Osteoblast (primary cell): Measurements from ENCODE around the gene C9orf78. TPM values are rescaled to one million over a fixed set of nuclear protein-coding genes. Genes with fewer than 3 reads are reported as not detected.

ENCODE experiments used
- DNase-seq: peaks from one replicate; pipeline ENCODE4 v3.0.0; 2011; ENCODE audit warnings: low spot score, mixed read lengths; ENCODE audit not compliant: insufficient read length; ENCODE audit errors: missing footprints
- H2AFZ ChIP-seq: 2 replicates; pipeline ENCODE4 v1.6.0; 2011; ENCODE audit warnings: mild to moderate bottlenecking, low read length
- H3K27ac ChIP-seq: 2 replicates; pipeline ENCODE4 v1.5.1; 2011; ENCODE audit warnings: mild to moderate bottlenecking, low read depth, low read length, moderate library complexity
- H3K27me3 ChIP-seq: 2 replicates; pipeline ENCODE4 v1.6.0; 2012; ENCODE audit warnings: mild to moderate bottlenecking, control low read depth, inconsistent platforms, low read length, moderate library complexity; ENCODE audit not compliant: insufficient read depth
- H3K36me3 ChIP-seq: 2 replicates; pipeline ENCODE4 v1.5.1; 2011; ENCODE audit warnings: mild to moderate bottlenecking, low read length, control low read depth, moderate library complexity; ENCODE audit not compliant: insufficient read depth
- H3K4me1 ChIP-seq: 2 replicates; pipeline ENCODE4 v1.5.1; 2011; ENCODE audit warnings: mild to moderate bottlenecking, low read length, control low read depth, moderate library complexity; ENCODE audit not compliant: insufficient read depth
- H3K4me2 ChIP-seq: 2 replicates; pipeline ENCODE4 v1.6.0; 2011; ENCODE audit warnings: mild to moderate bottlenecking, low read length; ENCODE audit not compliant: insufficient read depth
- H3K4me3 ChIP-seq: fragments of 200-600 bp; sonication (generic); 3 replicates; pipeline ENCODE4 v1.5.1; 2012; ENCODE audit warnings: mild to moderate bottlenecking, low read length, inconsistent platforms; ENCODE audit not compliant: insufficient read depth
- H3K79me2 ChIP-seq: 2 replicates; pipeline ENCODE4 v1.6.0; 2012; ENCODE audit warnings: mild to moderate bottlenecking, low read length, control low read depth, inconsistent platforms; ENCODE audit not compliant: insufficient read depth
- H3K9me3 ChIP-seq: 2 replicates; pipeline ENCODE4 v1.5.1; 2011; ENCODE audit warnings: low read depth, low read length, control low read depth
- H4K20me1 ChIP-seq: 2 replicates; pipeline ENCODE4 v1.6.0; 2012; ENCODE audit warnings: mild to moderate bottlenecking, low read length, control low read depth; ENCODE audit not compliant: insufficient read depth
- total RNA-seq: library from RNA; depleted of rRNA; stranded (reverse); fragments of >200 nt; gene quantifications from 2 replicates; pipeline ENCODE4 v1.2.3, GENCODE V29; 2012
- TF ChIP-seq, protein P1 (sequence below): IDR thresholded peaks from 2 replicates; pipeline ENCODE4 v1.5.1; 2011; ENCODE audit warnings: mild to moderate bottlenecking, low read depth, low read length, moderate library complexity; ENCODE audit errors: extremely low read depth

The C9orf78 gene
- total RNA-seq, 1 donor, result 30.8 TPM

- Histone ChIP-seq H3K36me3 (no peaks in the 10 kb centered on the region), H3K9me3 (no peaks in the 10 kb centered on the region), H3K4me3 (no peak overlapping the region), H3K27me3 (peaks cover 3% of the 10 kb centered on the region), H4K20me1 (no peaks in the 10 kb centered on the region), H3K4me1 (peaks cover 7% of the 10 kb centered on the region), H3K4me2 (no peak overlapping the region), H2AFZ (no peak overlapping the region), H3K27ac (no peak overlapping the region), H3K79me2 (no peaks in the 10 kb centered on the region)
- TF ChIP-seq, protein P1, sequence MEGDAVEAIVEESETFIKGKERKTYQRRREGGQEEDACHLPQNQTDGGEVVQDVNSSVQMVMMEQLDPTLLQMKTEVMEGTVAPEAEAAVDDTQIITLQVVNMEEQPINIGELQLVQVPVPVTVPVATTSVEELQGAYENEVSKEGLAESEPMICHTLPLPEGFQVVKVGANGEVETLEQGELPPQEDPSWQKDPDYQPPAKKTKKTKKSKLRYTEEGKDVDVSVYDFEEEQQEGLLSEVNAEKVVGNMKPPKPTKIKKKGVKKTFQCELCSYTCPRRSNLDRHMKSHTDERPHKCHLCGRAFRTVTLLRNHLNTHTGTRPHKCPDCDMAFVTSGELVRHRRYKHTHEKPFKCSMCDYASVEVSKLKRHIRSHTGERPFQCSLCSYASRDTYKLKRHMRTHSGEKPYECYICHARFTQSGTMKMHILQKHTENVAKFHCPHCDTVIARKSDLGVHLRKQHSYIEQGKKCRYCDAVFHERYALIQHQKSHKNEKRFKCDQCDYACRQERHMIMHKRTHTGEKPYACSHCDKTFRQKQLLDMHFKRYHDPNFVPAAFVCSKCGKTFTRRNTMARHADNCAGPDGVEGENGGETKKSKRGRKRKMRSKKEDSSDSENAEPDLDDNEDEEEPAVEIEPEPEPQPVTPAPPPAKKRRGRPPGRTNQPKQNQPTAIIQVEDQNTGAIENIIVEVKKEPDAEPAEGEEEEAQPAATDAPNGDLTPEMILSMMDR, result peak; percentile 92
- DNase-seq, result peak; percentile 93
These were observed 51.3 kb downstream of the C9orf78 start for GRCh38 chr9:129783516-129784361.

DNA sequence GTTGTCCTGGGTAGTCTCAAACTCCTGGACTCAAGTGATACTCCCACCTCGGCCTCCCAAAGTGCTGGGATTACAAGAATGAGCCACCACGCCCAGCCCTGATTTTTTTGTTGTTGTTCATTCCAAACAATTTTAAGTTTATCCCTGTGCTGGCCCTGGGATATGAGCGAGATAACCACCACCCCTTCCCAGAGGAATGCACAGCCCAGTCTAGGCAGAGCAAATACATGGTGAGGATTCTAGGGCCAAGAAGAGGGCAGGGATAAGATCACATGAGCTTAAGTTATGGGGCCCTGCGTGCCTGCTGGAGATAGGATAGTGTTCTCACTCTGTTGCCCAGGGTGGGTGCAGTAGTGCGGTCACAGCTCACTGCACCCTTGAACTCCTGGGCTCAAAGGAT, 53.1 kb downstream of the C9orf78 start:
- no peak overlapping the region for H3K27ac ChIP-seq
- H3K4me3 ChIP-seq, result no peak overlapping the region
- H2AFZ ChIP-seq, result peak overlapping the region; percentile 41
- no peaks in the 10 kb centered on the region for H3K79me2 ChIP-seq
- H3K4me2 ChIP-seq, result no peak overlapping the region
- no peaks in the 10 kb centered on the region for H3K9me3 ChIP-seq
- TF ChIP-seq, protein P1, result no peak
- no peaks in the 10 kb centered on the region for H4K20me1 ChIP-seq
- H3K27me3 ChIP-seq, result no peaks in the 10 kb centered on the region
- no peaks in the 10 kb centered on the region for H3K36me3 ChIP-seq
- peak; percentile 87 for DNase-seq
- H3K4me1 ChIP-seq, result peaks cover 15% of the 10 kb centered on the region

DNA sequence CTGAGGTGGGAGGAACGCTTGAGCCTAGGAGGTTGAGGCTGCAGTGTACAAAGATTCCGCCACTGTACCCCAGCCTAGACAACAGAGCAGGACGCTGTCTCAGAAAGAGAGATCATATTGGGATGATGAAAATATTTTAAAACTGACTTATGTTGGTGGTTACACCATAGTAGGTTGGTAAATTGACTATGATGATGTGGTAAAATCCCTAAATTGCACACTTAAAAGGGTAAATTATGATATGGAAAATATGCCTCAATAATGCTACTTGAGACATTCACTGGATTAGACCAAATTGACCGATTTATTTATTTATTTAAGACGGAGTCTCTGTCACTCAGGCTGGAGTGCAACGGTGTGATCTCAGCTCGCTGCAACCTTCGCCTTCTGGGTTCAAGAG, 53.9 kb downstream of the C9orf78 start:
- Histone ChIP-seq H2AFZ (no peak overlapping the region), H3K4me3 (no peak overlapping the region), H3K27me3 (no peaks in the 10 kb centered on the region), H4K20me1 (no peaks in the 10 kb centered on the region), H3K36me3 (no peaks in the 10 kb centered on the region), H3K4me2 (no peak overlapping the region), H3K9me3 (no peaks in the 10 kb centered on the region), H3K4me1 (peaks cover 23% of the 10 kb centered on the region), H3K27ac (no peak overlapping the region), H3K79me2 (no peaks in the 10 kb centered on the region)
- no peak for DNase-seq
- TF ChIP-seq, protein P1, result no peak

DNA sequence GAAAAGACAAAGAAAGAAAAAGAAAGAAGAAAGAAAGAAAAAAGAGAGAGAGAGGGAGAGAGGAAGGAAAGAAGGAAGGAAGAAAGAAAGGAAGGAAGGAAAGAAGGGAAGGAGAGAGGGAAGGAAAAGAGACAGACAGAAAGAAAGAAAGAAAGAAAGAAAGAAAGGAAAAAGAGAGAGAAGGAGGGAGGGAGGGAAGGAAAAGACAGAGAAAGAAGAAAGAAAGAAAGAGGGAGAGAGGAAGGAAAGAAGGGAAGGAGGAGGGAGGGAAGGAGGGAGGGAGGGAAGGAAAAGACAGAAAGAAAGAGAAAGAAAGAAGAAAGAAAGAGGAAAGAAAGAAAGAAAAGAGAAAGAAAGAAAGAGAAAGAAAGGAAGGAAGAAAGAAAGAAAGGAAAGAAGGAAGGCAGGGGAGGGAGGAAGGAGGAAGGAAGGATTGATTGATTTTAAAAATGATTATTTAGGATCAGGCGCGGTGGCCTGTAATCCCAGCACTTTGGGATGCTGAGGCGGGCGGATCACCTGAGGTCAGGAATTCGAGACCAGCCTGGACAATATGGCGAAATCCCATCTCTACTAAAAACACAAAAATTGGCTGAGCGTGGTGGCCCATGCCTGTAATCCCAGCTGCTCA, 55.4 kb downstream of the C9orf78 start:
- no peak for DNase-seq
- Histone ChIP-seq H4K20me1 (no peaks in the 10 kb centered on the region), H2AFZ (no peak overlapping the region), H3K9me3 (no peaks in the 10 kb centered on the region), H3K27me3 (no peaks in the 10 kb centered on the region), H3K36me3 (no peaks in the 10 kb centered on the region), H3K4me1 (peaks cover 24% of the 10 kb centered on the region), H3K27ac (no peak overlapping the region), H3K4me3 (no peak overlapping the region), H3K79me2 (no peaks in the 10 kb centered on the region), H3K4me2 (no peak overlapping the region)
- TF ChIP-seq, protein P1, result no peak
